B cell (primary cell): Measurements from ENCODE around the gene RHOH. TPM values are rescaled to one million over a fixed set of nuclear protein-coding genes. Genes with fewer than 3 reads are reported as not detected.
A peak's percentile ranks its signal among the peaks of the same experiment; 100 is the strongest.

ENCODE experiments used
- ATAC-seq: fragments of 200-7000 bp; cut with Tn5 transposase; one replicate; pipeline ENCODE4 v1.10.0; 2021; ENCODE audit warnings: low read depth, mild to moderate bottlenecking, moderate number of reproducible peaks, moderate library complexity
- CTCF ChIA-PET: fragments of 350-600 bp; sonication (Branson Sonifier 250); formaldehyde crosslinking; loops from one replicate; lab custom pipeline; 2021; ENCODE audit warnings: antibody characterized with exemption, inconsistent platforms; lab: Charles Lee
- POLR2A ChIA-PET: fragments of 350-600 bp; sonication (Branson Sonifier 250); formaldehyde crosslinking; loops from one replicate; lab custom pipeline; 2021; ENCODE audit warnings: antibody characterized with exemption; lab: Charles Lee
- DNase-seq: peaks from one replicate; pipeline ENCODE4 v3.0.0; 2013
- H2AFZ ChIP-seq: 2 replicates; pipeline ENCODE4 v1.6.1; 2012; ENCODE audit warnings: mild to moderate bottlenecking, low read depth, low read length; ENCODE audit not compliant: insufficient read depth, poor library complexity, severe bottlenecking
- H3K27ac ChIP-seq, 2 donors: 1 replicate in 1 of 2; 2 replicates in 1 of 2; pipeline ENCODE4 v1.5.1; 2012 to 2013; ENCODE audit warnings: low read length in 2 of 2, mild to moderate bottlenecking in 2 of 2, moderate library complexity in 1 of 2
- H3K27me3 ChIP-seq, 4 experiments: fragments of 200-600 bp in 1 of 4; sonication (generic) in 1 of 4; replicated peaks in 1 of 4; 1 replicate in 2 of 4; 2 replicates in 2 of 4; pipeline versions ENCODE4 v1.6.1 to v1.7.0; 2013 to 2016; ENCODE audit warnings: low read length in 3 of 4, mild to moderate bottlenecking in 2 of 4, mixed read lengths in 1 of 4, moderate library complexity in 1 of 4; ENCODE audit not compliant: insufficient read depth in 4 of 4, control insufficient read depth in 3 of 4; ENCODE audit errors: control extremely low read depth in 1 of 4
- H3K36me3 ChIP-seq, 2 experiments: replicated peaks in 1 of 2; 1 replicate in 1 of 2; 2 replicates in 1 of 2; pipeline versions ENCODE4 v1.6.1 to v1.7.1; 2013; ENCODE audit warnings: low read length in 1 of 2; ENCODE audit not compliant: insufficient read depth in 2 of 2, control insufficient read depth in 1 of 2; ENCODE audit errors: control extremely low read depth in 1 of 2, extremely low read depth in 1 of 2
- H3K4me1 ChIP-seq, 2 donors: fragments of 200-600 bp in 1 of 2; sonication (generic) in 1 of 2; 1 replicate in 1 of 2; 2 replicates in 1 of 2; pipeline versions ENCODE4 v1.5.1 to v1.6.1; 2013 to 2017; ENCODE audit warnings: low read length in 2 of 2; ENCODE audit not compliant: control insufficient read depth in 2 of 2, insufficient read depth in 2 of 2
- H3K4me2 ChIP-seq: replicated peaks from 2 replicates; pipeline ENCODE3; 2012; ENCODE audit warnings: mild to moderate bottlenecking, low read depth, low read length; ENCODE audit not compliant: poor library complexity, severe bottlenecking
- H3K4me3 ChIP-seq, 5 experiments: fragments of 200-600 bp in 1 of 5; sonication (generic) in 1 of 5; 1 replicate in 3 of 5; 2 replicates in 2 of 5; pipeline versions ENCODE4 v1.5.1 to v1.7.0; 2011 to 2016; ENCODE audit warnings: low read length in 4 of 5, mild to moderate bottlenecking in 4 of 5, low read depth in 2 of 5, control low read depth in 1 of 5, moderate library complexity in 1 of 5; ENCODE audit not compliant: insufficient read depth in 1 of 5; ENCODE audit errors: control extremely low read depth in 1 of 5, extremely low read depth in 1 of 5
- H3K79me2 ChIP-seq: fragments of 200-600 bp; sonication (generic); one replicate; pipeline ENCODE4 v1.6.0; 2016; ENCODE audit warnings: low read length; ENCODE audit not compliant: control insufficient read depth, insufficient read depth
- H3K9ac ChIP-seq: fragments of 200-600 bp; sonication (generic); 2 replicates; pipeline ENCODE4 v1.6.1; 2017; ENCODE audit warnings: mild to moderate bottlenecking, low read length, moderate library complexity
- H3K9me3 ChIP-seq, 3 donors: one replicate each; pipeline versions ENCODE4 v1.6.1 to v1.7.1; 2013; ENCODE audit warnings: low read length in 2 of 3; ENCODE audit not compliant: control insufficient read depth in 2 of 3, insufficient read depth in 1 of 3; ENCODE audit errors: control extremely low read depth in 1 of 3
- H4K20me1 ChIP-seq: 2 replicates; pipeline ENCODE4 v1.6.0; 2012; ENCODE audit warnings: mild to moderate bottlenecking, low read length; ENCODE audit not compliant: insufficient read depth, control insufficient read depth, poor library complexity, severe bottlenecking
- H3K27ac Mint-ChIP-seq: one replicate; pipeline ENCODE4 v1.8.0; 2021; ENCODE audit warnings: mixed read lengths
- H3K27me3 Mint-ChIP-seq: one replicate; pipeline ENCODE4 v1.8.0; 2021; ENCODE audit warnings: mixed read lengths
- H3K4me1 Mint-ChIP-seq: one replicate; pipeline ENCODE4 v1.8.0; 2021; ENCODE audit warnings: mixed read lengths
- H3K4me3 Mint-ChIP-seq: one replicate; pipeline ENCODE4 v1.8.0; 2021; ENCODE audit warnings: mixed read lengths
- H3K9me3 Mint-ChIP-seq: one replicate; pipeline ENCODE4 v1.8.0; 2022; ENCODE audit warnings: mixed read lengths; ENCODE audit not compliant: insufficient read depth
- EZH2 ChIP-seq: IDR thresholded peaks from 2 replicates; pipeline ENCODE4 v1.6.1; 2012; ENCODE audit warnings: borderline replicate concordance, low read depth, mild to moderate bottlenecking, moderate library complexity, low read length; ENCODE audit not compliant: insufficient read depth, poor library complexity, severe bottlenecking
- WGBS: methylation state at CpG from one replicate; pipeline ENCODE4 v1.1.5; 2013; ENCODE audit warnings: missing lambda C conversion rate; ENCODE audit not compliant: insufficient coverage; 5-methylcytosine and 5-hydroxymethylcytosine counted together
- intact Hi-C: fragments of 100-400 bp; cut with micrococcal nuclease; formaldehyde crosslinking; loops from one replicate; pipeline ENCODE4 v1.10.0; 2022
- polyA plus RNA-seq: library from polyadenylated mRNA; depleted of rRNA; stranded (reverse); fragments of >200 nt; gene quantifications from 2 replicates; pipeline ENCODE4 v1.2.3, GENCODE V29; 2012
- total RNA-seq, 2 donors: library from RNA; stranded (reverse); fragments of 120-200 nt in 1 of 2; gene quantifications; 1 replicate in 1 of 2; 2 replicates in 1 of 2; pipeline versions ENCODE4 v1.2.3 to v1.2.4, GENCODE V29; 2013 to 2022
- TF ChIP-seq, protein P1 (sequence below): fragments of 200-600 bp; IDR thresholded peaks from one replicate; pipeline ENCODE4 v1.8.0; 2022; ENCODE audit warnings: antibody characterized with exemption, mild to moderate bottlenecking

Gene RHOH
- total and polyA plus RNA-seq, 2 donors (not counting 1 experiment from before 2014, with no cell fraction given): 118 to 209 TPM

DNA sequence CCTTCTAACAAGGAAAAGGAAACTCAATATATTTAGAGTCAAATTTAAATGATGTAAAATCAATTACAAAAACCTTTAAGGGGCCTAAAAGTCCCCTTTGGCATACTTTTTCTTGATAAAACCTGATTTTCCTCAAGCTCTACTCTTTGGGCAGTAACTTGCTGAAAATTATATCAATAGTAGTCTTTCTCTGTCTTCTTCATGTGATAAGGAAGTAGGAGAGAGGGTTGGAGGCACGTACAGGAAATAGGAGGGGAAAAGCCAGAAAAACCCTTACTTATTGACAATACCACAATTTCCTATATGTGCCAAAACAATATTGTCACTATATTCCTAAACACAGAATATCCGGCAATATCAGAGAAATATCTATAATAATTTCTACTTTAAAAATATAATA is 9.6 kb downstream of the RHOH start:
- Mint-ChIP-seq H3K4me1 (peaks cover 86% of the 10 kb centered on the region), H3K27ac (peak overlapping the region; percentile 88), H3K9me3 (no peaks in the 10 kb centered on the region), H3K27me3 (no peaks in the 10 kb centered on the region), H3K4me3 (peak overlapping the region; percentile 86)
- H3K27ac ChIP-seq: peak overlapping the region; percentile 65 to 82
- no peak for TF ChIP-seq EZH2
- TF ChIP-seq, protein P1, sequence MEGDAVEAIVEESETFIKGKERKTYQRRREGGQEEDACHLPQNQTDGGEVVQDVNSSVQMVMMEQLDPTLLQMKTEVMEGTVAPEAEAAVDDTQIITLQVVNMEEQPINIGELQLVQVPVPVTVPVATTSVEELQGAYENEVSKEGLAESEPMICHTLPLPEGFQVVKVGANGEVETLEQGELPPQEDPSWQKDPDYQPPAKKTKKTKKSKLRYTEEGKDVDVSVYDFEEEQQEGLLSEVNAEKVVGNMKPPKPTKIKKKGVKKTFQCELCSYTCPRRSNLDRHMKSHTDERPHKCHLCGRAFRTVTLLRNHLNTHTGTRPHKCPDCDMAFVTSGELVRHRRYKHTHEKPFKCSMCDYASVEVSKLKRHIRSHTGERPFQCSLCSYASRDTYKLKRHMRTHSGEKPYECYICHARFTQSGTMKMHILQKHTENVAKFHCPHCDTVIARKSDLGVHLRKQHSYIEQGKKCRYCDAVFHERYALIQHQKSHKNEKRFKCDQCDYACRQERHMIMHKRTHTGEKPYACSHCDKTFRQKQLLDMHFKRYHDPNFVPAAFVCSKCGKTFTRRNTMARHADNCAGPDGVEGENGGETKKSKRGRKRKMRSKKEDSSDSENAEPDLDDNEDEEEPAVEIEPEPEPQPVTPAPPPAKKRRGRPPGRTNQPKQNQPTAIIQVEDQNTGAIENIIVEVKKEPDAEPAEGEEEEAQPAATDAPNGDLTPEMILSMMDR: no peak
- no peaks in the 10 kb centered on the region for H3K27me3 ChIP-seq
- ChIA-PET POLR2A (interaction anchor here (1.1 to 2.2 kb wide), 2 partner anchors 12 to 54 kb away, joined by 5 to 6 read pairs; no protein-coding TSS in a partner anchor), CTCF (interaction anchor here (1.0 to 5.6 kb wide), 5 partner anchors 14 to 104 kb away, joined by 3 to 47 read pairs (median 4); no protein-coding TSS in a partner anchor)
- peak overlapping the region; percentile 75 for H3K4me2 ChIP-seq
- no CpG with 5 or more reads among the region's 2 CpGs for WGBS
- peak overlapping the region in 3 of 5 experiments; percentile 6 to 61 (median 43) for H3K4me3 ChIP-seq
- ATAC-seq (no peak), DNase-seq (no peak)
- peak overlapping the region; percentile 59 for H3K9ac ChIP-seq
- H3K9me3 ChIP-seq: no peaks in the 10 kb centered on the region
- intact Hi-C loops: loop anchor here (5.0 kb wide), 1 partner anchor 36 kb away; no protein-coding TSS in a partner anchor
- no peak overlapping the region for H2AFZ ChIP-seq
- H3K36me3 ChIP-seq: peaks cover 14 to 41% of the 10 kb centered on the region in 2 experiments
- peaks cover 84 to 90% of the 10 kb centered on the region in 2 donors for H3K4me1 ChIP-seq
- H3K79me2 ChIP-seq: peaks cover 100% of the 10 kb centered on the region
- peaks cover 89% of the 10 kb centered on the region for H4K20me1 ChIP-seq

DNA sequence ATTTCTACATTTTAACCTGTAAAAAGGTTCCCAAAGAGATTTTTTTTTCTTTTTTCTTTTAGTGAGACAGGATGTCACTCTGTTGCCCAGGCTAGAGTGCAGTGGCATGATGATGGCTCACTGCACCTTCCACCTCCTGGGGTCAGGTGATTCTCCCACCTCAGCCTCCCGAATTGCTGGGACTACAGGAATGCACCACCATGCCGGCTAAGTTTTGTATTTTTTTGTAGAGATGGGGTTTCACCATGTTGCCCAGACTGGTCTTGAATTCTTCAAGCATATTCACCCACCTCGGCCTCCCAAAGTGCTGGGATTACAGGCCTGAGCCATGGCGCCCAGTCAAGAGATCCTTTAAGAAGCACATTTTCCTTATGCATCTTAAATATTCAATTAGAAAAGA is 12.6 kb downstream of the RHOH start:
- Histone ChIP-seq H3K79me2 (peaks cover 100% of the 10 kb centered on the region), H3K4me1 (peaks cover 81 to 93% of the 10 kb centered on the region in 2 donors), H3K4me3 (no peak overlapping the region), H3K9me3 (no peaks in the 10 kb centered on the region), H3K9ac (no peak overlapping the region), H4K20me1 (peaks cover 90% of the 10 kb centered on the region), H3K36me3 (peaks cover 22 to 47% of the 10 kb centered on the region in 2 experiments), H3K27ac (peak overlapping the region in 1 of 2 donors; percentile 82), H3K4me2 (peak overlapping the region; percentile 29), H2AFZ (no peak overlapping the region), H3K27me3 (no peaks in the 10 kb centered on the region)
- ATAC-seq (no peak), DNase-seq (no peak)
- no peak for TF ChIP-seq EZH2
- TF ChIP-seq, protein P1: no peak
- no CpG with 5 or more reads among the region's 4 CpGs for WGBS
- peak overlapping the region; percentile 61 for H3K4me3 Mint-ChIP-seq
- ChIA-PET CTCF (interaction anchor here (3.3 kb wide), 1 partner anchor 101 kb away, joined by 16 read pairs; no protein-coding TSS in a partner anchor), POLR2A (interaction anchor here (1.2 kb wide), 1 partner anchor 98 kb away, joined by 3 read pairs; no protein-coding TSS in a partner anchor)
- no peaks in the 10 kb centered on the region for H3K9me3 Mint-ChIP-seq
- H3K27me3 Mint-ChIP-seq: no peaks in the 10 kb centered on the region
- intact Hi-C loops: loop anchor here (5.0 kb wide), 1 partner anchor 33 kb away; no protein-coding TSS in a partner anchor
- H3K27ac Mint-ChIP-seq: peak overlapping the region; percentile 87
- peaks cover 91% of the 10 kb centered on the region for H3K4me1 Mint-ChIP-seq
